Testis (tissue), 3 donors: ENCODE results near the gene NPHP4. TPM values are rescaled to one million over a fixed set of nuclear protein-coding genes. Genes with fewer than 3 reads are reported as not detected.

Experiments
- DNase-seq: peaks from one replicate; pipeline ENCODE4 v3.0.0-alpha.2; 2019
- H3K27ac ChIP-seq, 2 donors: fragments of 200-600 bp; sonication (generic); one replicate each; pipeline ENCODE4 v1.5.1; 2019
- H3K27me3 ChIP-seq: fragments of 200-600 bp; sonication (generic); one replicate; pipeline ENCODE4 v1.5.1; 2019
- H3K36me3 ChIP-seq: fragments of 200-600 bp; sonication (generic); one replicate; pipeline ENCODE4 v1.5.1; 2017; ENCODE audit warnings: low read depth; ENCODE audit errors: missing control alignments
- H3K4me1 ChIP-seq: fragments of 200-600 bp; sonication (generic); one replicate; pipeline ENCODE4 v1.5.1; 2019
- H3K4me3 ChIP-seq, 2 donors: fragments of 200-600 bp; sonication (generic); one replicate each; pipeline ENCODE4 v1.5.1; 2017 to 2019
- H3K9me3 ChIP-seq: fragments of 200-600 bp; sonication (generic); one replicate; pipeline ENCODE4 v1.5.1; 2017
- POLR2A ChIP-seq: fragments of 450-650 bp; IDR thresholded peaks from one replicate; pipeline ENCODE4 v1.6.1; 2017; ENCODE audit warnings: antibody characterized with exemption, mild to moderate bottlenecking, moderate library complexity
- WGBS, 2 donors: methylation state at CpG; one replicate each; pipeline ENCODE4 v1.1.5; 2018; 5-methylcytosine and 5-hydroxymethylcytosine counted together
- intact Hi-C: fragments of 100-400 bp; cut with DNase I; formaldehyde crosslinking; loops from one replicate; pipeline ENCODE4 v1.15.1; 2023; ENCODE audit warnings: low total_unique reads
- polyA plus RNA-seq: library from polyadenylated mRNA; stranded (reverse); fragments of 350-450 nt; fragmentation: Illumina TruSeq; extraction: RNeasy Lipid Tissue Mini Kit (QIAGEN cat#74804); gene quantifications from one replicate; pipeline ENCODE4 v1.2.3, GENCODE V29; 2014; ENCODE audit warnings: low read depth, low replicate concordance; ENCODE audit not compliant: insufficient read depth
- total RNA-seq, 2 donors: library from RNA; depleted of rRNA; stranded (reverse); fragments of >200 nt; gene quantifications; one replicate each; pipeline ENCODE4 v1.2.3, GENCODE V29; 2016
- TF ChIP-seq, protein P1 (sequence below), 3 experiments: fragments of 450-650 bp in 2 of 3; fragments of 200-600 bp in 1 of 3; sonication (generic) in 1 of 3; IDR thresholded peaks; one replicate each; pipeline ENCODE4 v1.5.1; 2016 to 2019; ENCODE audit warnings: antibody characterized with exemption in 3 of 3, mild to moderate bottlenecking in 2 of 3, moderate library complexity in 1 of 3

Gene NPHP4
- total and polyA plus RNA-seq, 3 donors from 2014 or later = 26.3 to 65.9 (median 49.4) TPM

- Histone ChIP-seq H3K4me3 (no peak overlapping the region), H3K9me3 (no peaks in the 10 kb centered on the region), H3K27ac (no peak overlapping the region), H3K36me3 (no peaks in the 10 kb centered on the region), H3K27me3 (no peaks in the 10 kb centered on the region), H3K4me1 (no peaks in the 10 kb centered on the region)
- 84 to 89% methylated on average over 6 to 9 of the region's 9 CpGs for WGBS, 2 donors
- intact Hi-C loops = no loop called here
- no peak for TF ChIP-seq POLR2A
- TF ChIP-seq, protein P1, sequence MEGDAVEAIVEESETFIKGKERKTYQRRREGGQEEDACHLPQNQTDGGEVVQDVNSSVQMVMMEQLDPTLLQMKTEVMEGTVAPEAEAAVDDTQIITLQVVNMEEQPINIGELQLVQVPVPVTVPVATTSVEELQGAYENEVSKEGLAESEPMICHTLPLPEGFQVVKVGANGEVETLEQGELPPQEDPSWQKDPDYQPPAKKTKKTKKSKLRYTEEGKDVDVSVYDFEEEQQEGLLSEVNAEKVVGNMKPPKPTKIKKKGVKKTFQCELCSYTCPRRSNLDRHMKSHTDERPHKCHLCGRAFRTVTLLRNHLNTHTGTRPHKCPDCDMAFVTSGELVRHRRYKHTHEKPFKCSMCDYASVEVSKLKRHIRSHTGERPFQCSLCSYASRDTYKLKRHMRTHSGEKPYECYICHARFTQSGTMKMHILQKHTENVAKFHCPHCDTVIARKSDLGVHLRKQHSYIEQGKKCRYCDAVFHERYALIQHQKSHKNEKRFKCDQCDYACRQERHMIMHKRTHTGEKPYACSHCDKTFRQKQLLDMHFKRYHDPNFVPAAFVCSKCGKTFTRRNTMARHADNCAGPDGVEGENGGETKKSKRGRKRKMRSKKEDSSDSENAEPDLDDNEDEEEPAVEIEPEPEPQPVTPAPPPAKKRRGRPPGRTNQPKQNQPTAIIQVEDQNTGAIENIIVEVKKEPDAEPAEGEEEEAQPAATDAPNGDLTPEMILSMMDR (IDR thresholded peaks at IDR 0.05) = no peak
- DNase-seq = no peak
These were observed 100.5 kb downstream of the NPHP4 start for GRCh38 chr1:5891736-5892135.

- no peaks in the 10 kb centered on the region for H3K27me3 ChIP-seq
- intact Hi-C loops = no loop called here
- DNase-seq = no peak
- H3K36me3 ChIP-seq = no peaks in the 10 kb centered on the region
- WGBS, 2 donors = 83 to 89% methylated on average over 8 of the region's 8 CpGs
- no peak overlapping the region for H3K4me3 ChIP-seq
- H3K9me3 ChIP-seq = no peaks in the 10 kb centered on the region
- TF ChIP-seq, protein P1 (IDR thresholded peaks at IDR 0.05) = no peak
- TF ChIP-seq POLR2A = no peak
- no peaks in the 10 kb centered on the region for H3K4me1 ChIP-seq
- H3K27ac ChIP-seq = no peak overlapping the region
These were observed 101.1 kb downstream of the NPHP4 start for GRCh38 chr1:5891137-5891536.

GRCh38 chr1:5890346-5891106 lies 101.7 kb downstream of the NPHP4 start:
- Histone ChIP-seq H3K27ac (no peak overlapping the region), H3K27me3 (no peaks in the 10 kb centered on the region), H3K4me1 (no peaks in the 10 kb centered on the region), H3K9me3 (no peaks in the 10 kb centered on the region), H3K36me3 (no peaks in the 10 kb centered on the region), H3K4me3 (no peak overlapping the region)
- intact Hi-C loops = no loop called here
- 88 to 95% methylated on average over 20 to 22 of the region's 22 CpGs for WGBS, 2 donors
- no peak for TF ChIP-seq POLR2A
- TF ChIP-seq, protein P1 (IDR thresholded peaks at IDR 0.05) = no peak
- DNase-seq = no peak

DNA sequence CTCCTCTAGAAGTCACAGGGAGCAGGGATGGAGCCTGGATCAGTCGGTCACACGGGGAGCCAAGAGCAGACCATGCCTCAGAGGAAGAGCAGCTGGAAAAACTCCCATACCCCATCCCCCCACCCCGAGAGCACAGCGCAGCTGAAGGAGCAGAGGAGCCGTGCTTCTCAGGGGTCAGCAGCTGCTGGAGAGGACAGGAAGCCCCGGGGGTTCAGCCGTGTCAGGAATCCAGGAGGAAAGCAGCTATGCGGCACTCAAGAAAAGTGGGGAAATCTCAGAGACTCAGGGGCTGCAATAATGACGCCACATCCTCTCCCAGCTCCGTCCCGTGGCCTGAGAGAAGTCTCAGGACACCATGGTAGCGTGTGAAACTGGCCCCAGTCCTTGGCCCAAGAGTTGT lies 102.3 kb downstream of the NPHP4 start:
- Histone ChIP-seq H3K4me3 (no peak overlapping the region), H3K27me3 (no peaks in the 10 kb centered on the region), H3K36me3 (no peaks in the 10 kb centered on the region), H3K9me3 (no peaks in the 10 kb centered on the region), H3K27ac (no peak overlapping the region), H3K4me1 (no peaks in the 10 kb centered on the region)
- intact Hi-C loops = no loop called here
- DNase-seq = no peak
- TF ChIP-seq POLR2A = no peak
- TF ChIP-seq, protein P1 (IDR thresholded peaks at IDR 0.05) = no peak
- 86 to 94% methylated on average over 9 to 12 of the region's 12 CpGs for WGBS, 2 donors

DNA sequence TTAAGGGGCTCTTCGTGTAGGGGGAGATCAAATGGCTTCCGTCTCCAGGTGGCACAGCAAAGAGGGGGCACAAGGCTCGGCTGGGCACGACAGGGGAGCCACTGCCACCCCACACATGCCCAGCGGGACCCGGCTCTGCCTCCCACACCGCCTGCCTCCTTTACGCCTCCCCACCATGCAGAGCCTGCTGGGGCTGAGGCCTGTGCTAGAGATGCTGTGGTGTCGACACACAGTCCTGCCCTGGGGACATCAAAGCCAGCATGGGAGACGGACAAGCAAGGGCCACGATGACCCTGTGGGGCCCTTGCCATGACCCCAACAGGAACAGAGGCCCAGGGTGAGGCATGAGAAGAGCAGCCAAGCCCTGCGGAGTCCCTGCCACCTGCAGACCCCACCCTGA lies 102.8 kb downstream of the NPHP4 start:
- TF ChIP-seq POLR2A = no peak
- TF ChIP-seq, protein P1 (IDR thresholded peaks at IDR 0.05) = no peak
- 86 to 91% methylated on average over 8 to 12 of the region's 12 CpGs for WGBS, 2 donors

More for the DNA sequence above, 102.8 kb downstream of the NPHP4 start:
- H3K27me3 ChIP-seq = no peaks in the 10 kb centered on the region
- intact Hi-C loops = no loop called here
- H3K36me3 ChIP-seq = no peaks in the 10 kb centered on the region
- DNase-seq = no peak
- H3K9me3 ChIP-seq = no peaks in the 10 kb centered on the region
- no peaks in the 10 kb centered on the region for H3K4me1 ChIP-seq
- H3K27ac ChIP-seq = no peak overlapping the region
- H3K4me3 ChIP-seq = no peak overlapping the region
